RCC 7860 (cell line): Measurements from ENCODE around the gene SYF2.
"Not testable (repeated sequence)": the region's sequence is repeated elsewhere in the genome, so short reads cannot be mapped to it uniquely, and the experiment has no call there.

Experiments
- DNase-seq: peaks from one replicate; pipeline ENCODE4 v3.0.0-alpha.2; 2015; ENCODE audit warnings: low spot score
- FAIRE-seq: peaks from 2 replicates; lab custom pipeline; 2012; peaks lifted over from hg19 to GRCh38; lab: Jason Lieb, UNC

SYF2 gene

DNA sequence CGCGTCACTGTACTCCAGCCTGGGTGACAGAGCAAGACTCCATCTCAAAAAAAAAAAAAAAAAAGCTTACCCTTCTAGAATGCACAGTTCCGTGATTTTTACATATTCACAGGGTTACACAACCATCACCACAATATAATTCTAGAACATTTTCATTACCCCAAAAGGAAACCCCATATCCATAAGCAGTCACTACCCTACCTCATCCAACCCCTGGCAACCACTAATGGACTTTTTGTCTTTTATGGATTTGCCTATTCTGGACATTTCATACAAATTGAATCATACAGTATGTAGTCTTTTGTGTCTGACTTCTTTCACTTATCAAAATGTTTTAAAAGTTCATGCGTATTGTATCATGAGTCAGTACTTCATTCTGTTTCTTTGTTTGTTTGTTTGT, 22.8 kb downstream of the SYF2 start:
- no peak for DNase-seq
- no peak for FAIRE-seq

DNA sequence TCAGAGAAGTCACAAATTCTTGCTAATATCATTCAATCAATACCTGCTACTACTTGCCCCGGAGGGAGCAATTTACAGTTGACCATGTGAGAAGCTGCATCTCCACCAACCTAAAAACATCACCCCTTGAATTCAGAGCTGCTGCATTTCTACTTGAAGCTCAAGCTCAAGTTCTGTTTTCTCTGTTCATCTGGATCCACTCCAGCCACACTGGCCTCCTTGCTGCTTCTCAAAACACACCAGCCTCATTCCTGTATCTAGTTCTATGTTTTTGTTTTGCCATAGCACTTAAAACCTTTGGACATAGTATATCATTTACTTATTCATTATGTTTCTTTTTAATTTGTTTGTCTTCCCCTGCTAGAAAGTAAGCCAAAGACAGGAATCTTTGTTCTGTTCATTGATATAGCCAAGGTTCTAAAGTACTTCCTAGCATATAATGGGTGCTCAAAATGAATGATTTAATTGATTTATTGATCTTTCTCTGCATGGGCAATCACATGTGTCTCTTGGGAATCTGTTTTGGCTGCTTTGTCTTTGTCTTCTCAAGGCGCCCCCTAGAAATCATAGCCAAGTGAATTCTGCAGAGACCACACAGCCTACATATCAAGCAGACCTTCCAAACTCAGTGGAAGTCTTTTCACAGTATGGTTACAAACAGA, 23.6 kb downstream of the SYF2 start:
- FAIRE-seq (no peak), DNase-seq (no peak)

DNA sequence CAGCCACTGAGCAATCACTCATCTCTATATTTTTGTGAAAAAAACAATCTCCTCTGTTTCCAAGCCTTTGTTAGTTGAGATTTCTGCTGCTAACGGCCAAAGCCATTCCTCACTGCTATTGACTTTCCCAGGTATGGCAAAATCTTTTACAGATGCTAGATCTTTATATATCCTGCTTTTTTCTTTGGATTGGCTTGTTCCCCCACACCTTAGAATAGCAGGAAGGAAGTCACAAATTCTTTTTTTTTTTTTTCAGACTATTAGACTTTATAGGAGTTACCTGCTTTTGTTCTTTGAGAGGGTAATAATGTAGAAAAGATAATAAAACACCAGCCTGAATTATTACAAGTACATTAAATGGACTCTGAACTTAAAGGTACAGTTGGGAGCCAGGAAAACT, 24.2 kb downstream of the SYF2 start:
- FAIRE-seq: no peak
- DNase-seq: no peak

DNA sequence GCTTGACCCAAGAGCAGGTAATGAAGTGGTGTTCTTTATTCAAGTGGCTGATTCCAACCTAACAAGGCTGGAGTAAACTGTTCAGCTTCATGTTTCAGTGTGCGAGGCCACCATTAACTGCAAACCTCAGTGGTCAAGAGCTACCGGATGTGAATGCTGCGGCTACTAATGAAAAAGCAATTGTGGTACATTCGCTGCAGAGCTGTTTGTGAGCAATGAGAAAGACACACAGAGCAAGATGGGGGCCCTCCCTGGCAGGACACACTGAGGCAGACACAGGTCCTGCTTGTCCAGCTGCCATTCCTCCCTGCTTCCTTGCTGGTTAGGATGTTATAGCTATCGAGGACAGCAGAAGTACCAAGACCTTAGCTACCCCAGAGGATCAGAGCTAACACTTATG, 26.1 kb downstream of the SYF2 start:
- DNase-seq: no peak
- no peak for FAIRE-seq

DNA sequence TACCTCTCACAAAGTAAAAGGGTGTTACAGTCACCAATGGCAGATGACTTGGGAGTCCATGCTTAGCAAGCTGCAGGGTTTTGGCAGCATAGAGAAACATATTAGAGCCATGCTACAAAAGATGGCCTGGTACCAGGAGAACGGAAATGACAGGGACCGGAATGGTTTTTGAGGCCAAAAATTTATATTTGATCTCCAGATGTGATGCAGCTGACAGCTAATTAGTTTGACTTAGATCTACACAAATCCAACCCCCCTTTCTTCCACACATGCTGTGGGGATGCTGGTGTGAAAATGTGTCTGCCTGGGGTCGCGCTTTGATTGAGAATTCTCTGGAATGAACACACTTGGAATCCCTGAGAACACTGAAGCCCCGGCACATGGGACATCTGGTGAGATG, 26.5 kb downstream of the SYF2 start:
- FAIRE-seq: no peak
- DNase-seq: no peak

DNA sequence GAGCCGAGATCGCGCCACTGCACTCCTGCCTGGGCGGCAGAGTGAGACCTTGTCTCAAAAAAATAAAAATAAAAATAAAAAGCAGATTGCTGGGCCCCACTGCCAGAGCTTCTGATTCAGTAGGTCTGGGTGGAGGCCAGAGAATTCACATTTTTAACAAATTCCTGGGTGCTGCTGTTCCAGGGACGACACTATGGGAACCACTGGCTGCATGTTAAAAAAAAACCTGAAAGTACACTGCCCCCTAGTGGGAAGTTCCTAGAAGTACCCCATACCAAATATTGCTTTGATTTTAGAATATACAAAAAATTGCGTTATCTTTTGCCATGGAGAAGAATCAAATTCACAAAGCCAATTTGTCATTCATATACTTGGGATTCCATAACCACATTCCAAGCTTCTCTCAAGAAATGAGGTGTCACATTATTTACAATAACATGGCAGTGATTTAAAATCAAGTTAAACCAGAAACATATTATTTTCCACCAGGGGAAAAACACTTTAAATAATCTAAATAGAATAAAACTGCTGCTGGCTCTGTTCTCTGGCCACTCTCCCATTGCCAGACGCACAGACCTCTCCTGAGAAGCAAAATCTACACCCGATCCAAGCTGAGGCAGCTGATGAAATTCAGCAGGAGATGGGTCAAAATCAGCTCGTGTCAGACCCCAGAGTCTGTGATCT, 27.4 kb downstream of the SYF2 start:
- FAIRE-seq: peak; percentile 59

DNA sequence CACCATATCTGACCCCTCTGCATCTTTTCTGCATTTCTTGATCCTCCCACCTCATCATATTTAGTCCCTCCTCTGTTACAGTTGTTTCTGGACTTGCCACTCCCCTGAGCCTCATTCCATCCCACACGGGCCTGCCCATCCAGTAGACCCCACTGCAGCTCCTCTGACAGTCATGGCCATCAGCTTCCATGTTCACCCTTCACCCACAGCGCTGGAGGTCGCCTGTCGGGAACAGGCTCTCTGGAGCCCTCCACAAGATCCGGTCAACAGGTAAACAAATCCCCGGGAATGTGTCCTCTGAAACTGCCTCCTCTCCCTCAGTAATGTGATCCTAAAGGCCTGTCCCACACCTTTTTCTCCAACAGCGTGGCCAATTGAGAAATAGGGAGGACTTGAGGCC, 31.3 kb downstream of the SYF2 start:
- DNase-seq: no peak
- FAIRE-seq: no peak

More for the DNA sequence above, 27.4 kb downstream of the SYF2 start:
- peak; percentile 49 for DNase-seq

DNA sequence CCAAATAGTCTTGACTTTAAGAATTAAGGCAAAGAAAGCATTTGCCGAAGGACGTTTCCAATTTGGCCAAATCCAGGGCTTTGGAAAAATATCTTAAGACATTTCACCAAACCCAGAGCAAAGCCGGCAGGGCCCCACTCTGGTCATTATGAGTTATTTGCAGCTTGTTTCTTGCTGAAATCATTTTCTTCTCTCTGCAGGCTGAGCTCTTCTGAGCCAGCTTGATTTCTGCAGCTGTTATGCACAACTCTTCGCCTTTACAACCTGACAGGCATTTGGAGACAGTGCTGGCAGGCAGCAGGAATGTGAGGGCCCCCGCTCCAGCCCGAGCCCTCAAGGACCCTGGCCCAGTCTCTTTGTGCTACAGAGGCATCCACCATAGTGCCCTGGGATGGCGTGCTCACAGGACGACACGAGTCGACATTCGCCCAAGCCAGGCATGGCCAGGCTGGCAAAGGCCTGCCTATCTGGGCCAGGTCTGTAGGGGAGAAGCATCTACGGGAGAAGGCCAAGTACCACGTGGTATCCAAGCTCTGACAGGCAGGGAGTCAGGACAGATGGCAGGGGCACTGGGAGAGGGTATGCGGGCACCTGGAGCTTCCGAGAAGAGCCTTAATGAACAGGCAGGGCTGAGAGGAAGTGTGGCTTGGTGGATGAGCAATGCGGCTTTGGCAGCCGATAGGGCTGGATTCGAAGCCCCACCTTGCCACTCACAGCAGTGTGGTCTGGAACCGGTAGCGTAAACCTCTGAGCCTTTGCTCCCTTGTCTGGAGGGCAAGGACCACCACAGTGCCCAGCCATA, 32.3 kb downstream of the SYF2 start:
- DNase-seq (no peak), FAIRE-seq (no peak)

DNA sequence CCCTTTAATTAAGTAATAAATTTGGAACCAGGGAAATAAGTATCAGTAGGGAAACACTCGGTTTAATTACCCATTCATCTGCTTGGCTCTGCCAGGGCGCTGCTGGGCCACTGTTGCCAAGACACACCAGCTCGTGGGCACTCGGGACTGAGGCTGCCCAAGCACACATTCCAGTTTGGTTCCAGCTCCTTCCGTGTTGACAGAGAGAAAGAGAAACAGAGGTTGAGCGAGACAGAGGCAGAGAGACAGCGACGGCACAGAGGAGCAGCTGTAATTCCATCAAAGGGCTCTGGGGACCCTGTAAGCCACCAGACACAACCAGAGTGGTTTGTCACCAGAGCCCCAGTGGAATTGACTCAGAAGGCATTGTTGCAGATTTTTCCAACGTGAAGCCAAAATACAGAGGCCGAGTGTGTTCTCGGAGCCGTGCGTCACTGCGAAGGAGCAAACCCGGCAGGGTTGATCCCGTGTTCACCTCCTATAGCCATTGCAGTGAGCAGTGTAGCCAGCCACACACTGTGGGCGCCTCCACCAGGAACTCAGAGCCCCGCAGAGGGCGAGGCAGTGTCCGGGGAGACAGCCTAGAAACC, 33.5 kb downstream of the SYF2 start:
- DNase-seq: no peak

DNA sequence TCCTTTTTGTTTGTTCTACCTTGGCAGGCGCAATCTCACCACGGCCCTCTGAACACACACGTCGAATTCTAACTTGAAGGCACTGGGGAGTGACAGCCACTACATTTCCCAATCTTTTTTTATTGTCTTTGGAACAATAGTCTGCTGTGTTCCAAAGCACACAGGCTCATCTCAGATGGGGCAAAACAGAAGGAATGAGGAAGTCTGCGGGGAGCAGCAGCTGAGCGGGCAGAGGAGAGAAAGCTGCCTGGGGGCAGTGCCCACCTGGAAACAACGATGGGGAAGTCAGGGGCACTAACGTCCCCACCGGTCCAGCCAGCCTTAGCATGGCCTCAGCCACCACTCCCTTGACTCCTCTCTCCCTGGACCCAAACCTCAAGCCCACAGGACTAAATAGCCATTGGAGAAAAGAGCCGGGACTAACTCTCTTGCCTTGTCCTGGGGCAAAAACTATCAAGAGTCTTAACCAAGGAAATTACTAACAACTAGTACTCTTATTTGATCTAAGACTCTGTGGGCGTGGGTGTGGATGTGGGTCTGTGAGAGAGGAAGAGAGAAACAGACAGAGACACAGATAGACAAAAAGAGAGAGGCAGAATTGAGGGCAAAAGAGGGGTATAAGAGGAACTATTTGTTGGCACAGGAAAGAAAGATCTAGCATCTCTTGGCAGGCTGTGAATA, 34.2 kb downstream of the SYF2 start:
- no peak for DNase-seq
- FAIRE-seq: no peak

More for the DNA sequence above, 33.5 kb downstream of the SYF2 start:
- no peak for FAIRE-seq

DNA sequence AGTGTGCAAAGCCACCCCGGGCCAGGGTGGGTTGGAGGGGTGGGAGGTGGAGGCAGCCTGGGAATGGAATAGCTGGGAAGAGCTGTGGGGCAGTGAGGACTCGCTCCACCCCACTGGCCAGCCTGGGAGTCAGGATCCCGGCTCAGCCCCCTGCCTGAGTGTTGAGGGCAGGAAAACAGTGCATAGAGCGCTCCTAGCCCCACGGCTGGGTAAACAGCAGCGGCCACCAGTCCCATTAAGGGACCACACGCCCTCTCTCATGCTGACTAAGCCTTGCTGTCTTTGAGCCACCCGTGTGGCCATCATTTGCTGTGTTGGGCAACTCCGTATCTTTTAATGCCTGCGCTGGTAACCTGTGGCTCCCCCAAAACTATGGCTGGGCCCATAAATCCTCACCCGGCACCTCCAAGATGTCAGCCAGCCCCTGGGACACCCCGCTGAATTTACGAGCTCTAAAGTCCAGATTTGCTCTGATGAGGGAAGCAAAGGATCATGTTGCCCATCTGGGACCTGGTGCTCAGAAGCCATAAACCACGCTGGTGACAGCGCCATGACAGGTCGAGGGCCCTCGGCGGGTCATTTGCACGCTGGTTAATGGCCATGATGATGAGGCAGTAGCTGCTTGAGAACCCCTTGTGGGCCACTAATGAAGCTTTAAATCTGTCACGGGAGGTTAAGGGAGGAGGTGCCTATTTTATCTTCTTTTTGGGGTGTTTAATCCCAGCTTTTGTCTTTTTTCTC, 34.9 kb downstream of the SYF2 start:
- no peak for DNase-seq
- no peak for FAIRE-seq

DNA sequence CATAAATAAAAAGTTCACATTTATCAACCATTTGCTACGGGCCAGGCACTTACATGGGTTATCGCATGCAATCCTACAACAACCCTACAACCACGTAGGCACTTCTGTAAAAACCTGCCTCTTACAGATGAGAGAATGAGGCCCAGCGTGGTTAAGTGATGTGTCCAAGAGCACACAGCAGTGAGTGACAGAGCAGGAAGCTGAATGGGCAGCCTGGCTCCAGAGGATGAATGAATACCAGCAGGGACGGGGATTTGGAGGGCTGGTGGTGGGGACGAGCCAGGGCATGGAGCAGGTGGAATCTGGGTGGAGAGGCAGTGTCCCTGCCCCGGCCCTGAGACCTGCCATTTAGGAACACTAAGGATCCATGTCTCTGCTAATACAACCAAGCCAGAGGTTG, 35.5 kb downstream of the SYF2 start:
- DNase-seq: no peak
- FAIRE-seq: no peak

DNA sequence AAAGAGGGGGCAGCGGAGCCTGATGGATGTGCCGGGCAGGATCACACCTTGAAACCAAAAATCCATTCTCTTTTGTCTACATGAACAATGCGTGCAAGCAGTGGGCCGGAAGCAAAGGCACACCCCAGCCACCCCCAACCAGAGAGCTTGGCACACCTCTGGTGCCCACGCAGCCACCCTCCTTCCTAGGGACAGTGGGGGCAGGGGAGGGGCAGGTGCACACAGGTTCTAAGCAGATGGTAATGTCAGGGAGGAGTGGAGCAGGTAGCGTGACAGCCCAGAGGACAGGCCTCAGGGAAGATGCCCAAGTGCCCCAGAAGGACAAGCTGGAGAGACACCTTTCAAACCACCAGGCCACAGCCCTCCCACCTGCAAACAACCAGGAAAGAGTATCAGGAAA, 36.5 kb downstream of the SYF2 start:
- FAIRE-seq: no peak
- no peak for DNase-seq

DNA sequence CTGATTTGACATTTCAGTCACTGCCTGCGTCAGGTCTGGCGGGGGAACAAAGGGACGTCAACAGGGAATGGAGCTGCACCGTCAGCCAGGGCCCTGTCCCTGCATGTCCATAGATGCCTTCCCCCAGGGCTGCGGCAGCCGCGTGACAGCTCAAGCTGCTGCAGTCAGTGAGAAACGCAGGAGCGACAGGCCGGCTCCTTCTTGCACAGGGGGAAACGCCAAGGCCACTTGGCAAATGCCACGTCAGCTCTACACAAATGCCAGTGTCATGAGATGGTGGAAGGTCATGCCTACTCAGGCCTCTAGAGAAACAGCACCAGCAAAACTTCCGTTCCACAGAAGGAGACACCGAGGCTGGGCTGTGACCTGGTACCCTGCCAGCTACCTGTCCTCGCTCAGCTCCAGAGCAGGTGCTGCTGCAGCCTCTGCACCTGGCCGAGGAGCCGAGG, 37.7 kb downstream of the SYF2 start:
- FAIRE-seq (no peak), DNase-seq (no peak)

DNA sequence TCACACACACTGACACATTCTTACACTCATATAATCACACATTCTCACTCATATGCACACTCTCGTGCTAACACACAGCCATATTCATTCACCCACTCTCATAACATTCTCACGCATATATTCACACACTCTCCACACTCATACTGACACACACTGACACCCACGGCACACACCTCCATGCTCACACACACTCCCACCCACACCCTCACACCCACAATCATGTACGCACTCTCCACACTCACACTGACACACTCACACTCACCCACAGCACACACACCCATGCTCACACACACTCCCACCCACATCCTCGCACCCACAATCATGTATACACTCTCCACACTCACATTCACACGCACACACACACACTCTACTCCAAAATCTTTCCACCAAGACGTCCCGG, 38.2 kb downstream of the SYF2 start:
- no peak for FAIRE-seq

DNA sequence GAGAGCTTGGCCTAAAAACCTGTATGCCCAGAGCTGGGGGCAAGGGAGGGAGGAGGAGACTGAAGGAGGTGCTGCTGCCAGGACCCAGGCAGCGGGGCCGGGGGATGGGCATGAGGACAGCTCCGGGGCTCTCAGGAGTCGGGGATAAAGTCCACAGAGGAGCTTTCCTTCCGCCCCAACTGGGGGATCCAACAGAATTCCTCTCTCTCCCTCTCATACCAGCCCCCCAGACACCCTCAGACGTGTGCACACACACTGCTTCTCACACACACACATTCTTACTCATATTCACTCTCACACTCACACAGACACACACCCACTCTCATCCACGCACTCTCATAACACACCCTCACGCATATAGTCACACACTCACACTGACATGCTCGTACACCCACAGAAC, 39.1 kb downstream of the SYF2 start:
- DNase-seq (no peak), FAIRE-seq (no peak)

More for the DNA sequence above, 38.2 kb downstream of the SYF2 start:
- no peak for DNase-seq

DNA sequence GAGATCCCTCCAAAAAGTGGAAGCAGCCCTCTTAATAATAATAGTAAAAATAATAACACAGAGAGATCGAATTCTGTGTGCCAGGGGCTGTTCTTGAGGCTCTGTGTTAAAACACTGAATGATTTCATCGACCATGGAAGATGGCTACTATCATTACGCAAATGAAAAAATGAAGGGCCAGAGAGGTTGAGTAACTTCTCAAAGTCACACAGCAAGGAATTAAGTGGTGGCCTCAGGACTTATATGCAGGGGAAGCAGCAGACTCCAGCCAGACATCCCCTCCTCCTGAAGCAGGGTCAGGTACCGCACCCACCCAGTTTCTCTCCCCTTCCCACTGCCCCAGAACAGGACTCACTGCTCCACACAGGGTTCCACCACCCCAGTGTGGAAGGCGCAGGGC, 40.1 kb downstream of the SYF2 start:
- DNase-seq (no peak), FAIRE-seq (no peak)

DNA sequence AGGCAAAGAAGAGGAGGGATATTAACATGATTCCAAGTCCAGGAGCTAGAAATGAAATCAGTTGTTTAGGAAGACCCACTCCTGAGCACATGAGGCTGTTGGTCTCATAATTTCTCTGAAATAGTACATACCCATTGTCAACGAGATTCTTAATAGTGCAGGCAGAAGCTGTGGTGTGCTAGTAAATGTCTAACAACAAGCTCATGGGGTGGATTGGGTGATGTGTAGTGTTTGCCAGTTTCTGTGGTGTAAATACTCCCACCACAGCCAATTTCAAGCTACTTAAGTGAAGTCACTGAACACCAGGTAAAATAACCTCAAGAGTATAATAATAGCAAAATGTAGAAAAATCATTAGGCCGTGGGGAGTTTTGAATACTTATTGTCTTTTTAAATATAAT, 42.0 kb downstream of the SYF2 start:
- FAIRE-seq (no peak), DNase-seq (no peak)

DNA sequence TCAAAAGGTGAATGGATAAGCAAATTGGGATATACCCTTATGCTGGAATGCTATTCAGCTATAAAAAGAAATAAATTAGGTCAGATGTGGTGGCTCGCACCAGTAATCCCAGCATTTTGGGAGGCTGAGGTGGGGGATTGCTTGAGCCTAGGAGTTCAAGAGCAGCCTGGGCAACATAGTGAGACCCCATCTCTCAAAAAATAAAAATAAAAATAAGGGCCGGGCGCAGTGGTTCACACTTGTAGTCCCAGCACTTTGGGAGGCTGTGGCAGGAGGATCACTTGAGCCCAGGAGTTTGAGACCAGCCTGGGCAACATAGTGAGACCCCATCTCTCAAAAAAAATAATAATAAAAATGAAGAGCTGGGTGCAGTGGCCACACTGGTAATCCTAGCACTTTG, 44.4 kb downstream of the SYF2 start:
- DNase-seq, FAIRE-seq: not testable (repeated sequence)

DNA sequence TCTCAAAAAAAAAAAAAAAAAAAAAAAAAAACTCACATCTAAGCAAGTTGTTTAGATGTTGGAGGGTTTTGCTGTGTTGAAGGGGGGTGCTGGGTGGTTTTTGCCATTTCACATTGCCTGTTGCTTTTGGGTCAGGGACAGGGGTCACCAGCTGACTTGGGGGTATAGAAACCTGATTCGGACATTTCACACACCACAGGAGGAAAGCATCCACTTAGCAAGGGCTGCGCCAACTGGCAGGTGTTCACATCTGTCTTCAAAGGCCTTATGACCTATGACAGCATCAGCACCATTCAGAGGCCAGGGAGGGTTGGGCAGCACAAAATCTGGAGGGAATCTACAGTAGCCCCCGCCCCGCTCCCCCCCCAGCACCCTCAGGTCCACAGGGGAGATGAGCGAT, 45.2 kb downstream of the SYF2 start:
- FAIRE-seq (no peak), DNase-seq (no peak)
